NT2/D1 (cell line): ENCODE data around the gene RPL21.
"Not testable (repeated sequence)": the region's sequence is repeated elsewhere in the genome, so short reads cannot be mapped to it uniquely, and the experiment has no call there.

ENCODE experiments used
- YY1 ChIP-seq: IDR thresholded peaks from 2 replicates; pipeline ENCODE4 v1.6.1; 2011; ENCODE audit not compliant: insufficient read length, insufficient read depth
- ZNF274 ChIP-seq: IDR thresholded peaks from 2 replicates; pipeline ENCODE4 v1.6.1; 2011; ENCODE audit warnings: mild to moderate bottlenecking, low read depth, low read length

DNA sequence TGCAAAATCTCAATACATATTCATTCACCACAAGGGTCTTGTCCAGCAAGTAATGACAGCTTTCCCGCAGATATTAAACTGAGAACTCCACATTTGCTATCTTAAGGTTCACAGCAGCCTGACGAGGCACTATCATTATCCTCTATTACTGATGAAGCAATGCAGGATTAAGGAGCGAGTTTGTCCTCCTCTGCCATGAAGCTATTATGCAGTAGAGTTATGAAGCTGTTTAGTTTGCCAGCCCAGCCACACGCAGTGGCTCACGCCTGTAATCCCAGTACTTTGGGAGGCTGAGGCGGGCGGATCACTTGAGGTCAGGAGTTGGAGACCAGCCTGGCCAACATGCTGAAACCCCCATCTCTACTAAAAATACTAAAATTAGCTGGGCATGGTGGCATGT lies 49.0 kb downstream of the RPL21 start:
- TF ChIP-seq YY1, ZNF274: not testable (repeated sequence)
